Body of pancreas (tissue), 4 donors: ENCODE data around the gene STYK1.

Source experiments
- POLR2A ChIP-seq, 3 donors: fragments of 450-650 bp; IDR thresholded peaks; one replicate each; pipeline ENCODE4 v1.6.1; 2016; ENCODE audit warnings: antibody characterized with exemption in 3 of 3, mild to moderate bottlenecking in 2 of 3
- TF ChIP-seq, protein P1 (sequence below), 7 experiments: fragments of 450-650 bp in 4 of 7; fragments of 200-600 bp in 3 of 7; sonication (generic) in 3 of 7; IDR thresholded peaks; one replicate each; pipeline ENCODE4 v1.5.1; 2016 to 2019; ENCODE audit warnings: antibody characterized with exemption in 7 of 7

- TF ChIP-seq, protein P1, sequence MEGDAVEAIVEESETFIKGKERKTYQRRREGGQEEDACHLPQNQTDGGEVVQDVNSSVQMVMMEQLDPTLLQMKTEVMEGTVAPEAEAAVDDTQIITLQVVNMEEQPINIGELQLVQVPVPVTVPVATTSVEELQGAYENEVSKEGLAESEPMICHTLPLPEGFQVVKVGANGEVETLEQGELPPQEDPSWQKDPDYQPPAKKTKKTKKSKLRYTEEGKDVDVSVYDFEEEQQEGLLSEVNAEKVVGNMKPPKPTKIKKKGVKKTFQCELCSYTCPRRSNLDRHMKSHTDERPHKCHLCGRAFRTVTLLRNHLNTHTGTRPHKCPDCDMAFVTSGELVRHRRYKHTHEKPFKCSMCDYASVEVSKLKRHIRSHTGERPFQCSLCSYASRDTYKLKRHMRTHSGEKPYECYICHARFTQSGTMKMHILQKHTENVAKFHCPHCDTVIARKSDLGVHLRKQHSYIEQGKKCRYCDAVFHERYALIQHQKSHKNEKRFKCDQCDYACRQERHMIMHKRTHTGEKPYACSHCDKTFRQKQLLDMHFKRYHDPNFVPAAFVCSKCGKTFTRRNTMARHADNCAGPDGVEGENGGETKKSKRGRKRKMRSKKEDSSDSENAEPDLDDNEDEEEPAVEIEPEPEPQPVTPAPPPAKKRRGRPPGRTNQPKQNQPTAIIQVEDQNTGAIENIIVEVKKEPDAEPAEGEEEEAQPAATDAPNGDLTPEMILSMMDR (IDR thresholded peaks at IDR 0.05), result no peak
- no peak for TF ChIP-seq POLR2A (IDR thresholded peaks at IDR 0.05)
Observed at GRCh38 chr12:10697862-10698261, 24.0 kb upstream of the STYK1 start.
